ENCODE measurements around the gene PEX3.

Gene PEX3

GRCh38 chr6:143408151-143408786 is 42.3 kb upstream of the PEX3 start:
- peak overlapping the region; percentile 49; the same call in 1 of the 2 replicates for H3K27ac ChIP-seq

GRCh38 chr6:143408787-143409162 is 41.8 kb upstream of the PEX3 start:
- H3K27ac ChIP-seq, result no peak overlapping the region
- TF ChIP-seq CTCF (conservative IDR thresholded peaks at IDR 0.05), result no peak

More at GRCh38 chr6:143408151-143408786, 42.3 kb upstream of the PEX3 start:
- TF ChIP-seq CTCF (conservative IDR thresholded peaks at IDR 0.05), result no peak

GRCh38 chr6:143410859-143411270 is 39.7 kb upstream of the PEX3 start:
- peak overlapping the region; percentile 19; the same call in 1 of the 2 replicates for H3K27ac ChIP-seq
- TF ChIP-seq CTCF (conservative IDR thresholded peaks at IDR 0.05), result no peak

GRCh38 chr6:143414769-143415168 is 35.8 kb upstream of the PEX3 start:
- TF ChIP-seq CTCF (conservative IDR thresholded peaks at IDR 0.05), result no peak
- H3K27ac ChIP-seq, result no peak overlapping the region

GRCh38 chr6:143419526-143419925 is 31.1 kb upstream of the PEX3 start:
- no peak overlapping the region for H3K27ac ChIP-seq
- TF ChIP-seq CTCF (conservative IDR thresholded peaks at IDR 0.05), result no peak

GRCh38 chr6:143426026-143426425 is 24.6 kb upstream of the PEX3 start:
- TF ChIP-seq CTCF (conservative IDR thresholded peaks at IDR 0.05), result no peak

GRCh38 chr6:143427109-143427817 is 23.3 kb upstream of the PEX3 start:
- H3K27ac ChIP-seq, result no peak overlapping the region
- peak; percentile 97 for TF ChIP-seq CTCF (conservative IDR thresholded peaks at IDR 0.05)

More at GRCh38 chr6:143426026-143426425, 24.6 kb upstream of the PEX3 start:
- no peak overlapping the region for H3K27ac ChIP-seq
